GM21717 (cell line): Measurements from ENCODE around the gene RANBP9.

ENCODE experiments used
- ATAC-seq: cut with Tn5 transposase; IDR thresholded peaks from one replicate; pipeline ENCODE4 v1.9.1; 2021; ENCODE audit warnings: mild to moderate bottlenecking, moderate library complexity; ENCODE audit not compliant: unreplicated experiment

The RANBP9 gene

GRCh38 chr6:13572240-13572639, 139.4 kb downstream of the RANBP9 start:
- ATAC-seq: no peak
